Peyer's patch (tissue), 4 donors: Measurements from ENCODE around the gene SLC26A8.

Source experiments
- CTCF ChIP-seq, 6 experiments: fragments of 450-650 bp in 4 of 6; fragments of 200-600 bp in 2 of 6; sonication (generic) in 1 of 6; IDR thresholded peaks; one replicate each; pipeline ENCODE4 v1.5.1; 2017 to 2019; ENCODE audit warnings: antibody characterized with exemption in 6 of 6, mild to moderate bottlenecking in 3 of 6, moderate library complexity in 1 of 6
- POLR2A ChIP-seq, 2 donors: fragments of 450-650 bp; IDR thresholded peaks; one replicate each; pipeline ENCODE4 v1.5.1; 2017; ENCODE audit warnings: antibody characterized with exemption in 2 of 2, mild to moderate bottlenecking in 2 of 2, moderate library complexity in 2 of 2

- no peak for TF ChIP-seq CTCF (IDR thresholded peaks at IDR 0.05)
- no peak for TF ChIP-seq POLR2A (IDR thresholded peaks at IDR 0.05)
Observed at GRCh38 chr6:35984701-35985100, 39.7 kb downstream of the SLC26A8 start.
